GM19324 (cell line): ENCODE data around the gene L3MBTL1.
"Not testable (repeated sequence)": the region's sequence is repeated elsewhere in the genome, so short reads cannot be mapped to it uniquely, and the experiment has no call there.

ENCODE experiments used
- ATAC-seq: cut with Tn5 transposase; IDR thresholded peaks from one replicate; pipeline ENCODE4 v1.9.1; 2021; ENCODE audit warnings: mild to moderate bottlenecking, moderate library complexity; ENCODE audit not compliant: unreplicated experiment, low FRiP score

The L3MBTL1 gene

GRCh38 chr20:43502021-43502420, 5.5 kb upstream of the L3MBTL1 start:
- ATAC-seq, result not testable (repeated sequence)

- ATAC-seq, result no peak
Measured at GRCh38 chr20:43506238-43506637, 1.3 kb upstream of the L3MBTL1 start.

GRCh38 chr20:43508106-43508505, 609 bp downstream of the L3MBTL1 start:
- no peak for ATAC-seq

GRCh38 chr20:43508604-43509040, 1.1 kb downstream of the L3MBTL1 start:
- ATAC-seq, result no peak

GRCh38 chr20:43511879-43512278, 4.4 kb downstream of the L3MBTL1 start:
- no peak for ATAC-seq

- no peak for ATAC-seq
Measured at GRCh38 chr20:43513372-43513930, 6.0 kb downstream of the L3MBTL1 start.

GRCh38 chr20:43513931-43514647, 6.6 kb downstream of the L3MBTL1 start:
- peak; percentile 83 for ATAC-seq

- ATAC-seq, result no peak
Measured at GRCh38 chr20:43514648-43514999, 7.1 kb downstream of the L3MBTL1 start.

- ATAC-seq, result no peak
Measured at GRCh38 chr20:43515628-43516027, 8.1 kb downstream of the L3MBTL1 start.

- ATAC-seq, result no peak
Measured at GRCh38 chr20:43516251-43516824, 8.8 kb downstream of the L3MBTL1 start.

GRCh38 chr20:43520074-43520630, 12.7 kb downstream of the L3MBTL1 start:
- no peak for ATAC-seq

- ATAC-seq, result no peak
Measured at GRCh38 chr20:43525021-43525420, 17.5 kb downstream of the L3MBTL1 start.

GRCh38 chr20:43528258-43528875, 20.9 kb downstream of the L3MBTL1 start:
- ATAC-seq, result no peak

GRCh38 chr20:43529051-43529450, 21.6 kb downstream of the L3MBTL1 start:
- no peak for ATAC-seq

- no peak for ATAC-seq
Measured at GRCh38 chr20:43529457-43530153, 22.1 kb downstream of the L3MBTL1 start.

GRCh38 chr20:43530321-43531090, 23.0 kb downstream of the L3MBTL1 start:
- no peak for ATAC-seq

GRCh38 chr20:43531091-43531443, 23.6 kb downstream of the L3MBTL1 start:
- no peak for ATAC-seq

GRCh38 chr20:43532416-43533055, 25.0 kb downstream of the L3MBTL1 start:
- ATAC-seq, result no peak

- ATAC-seq, result no peak
Measured at GRCh38 chr20:43533060-43533459, 25.6 kb downstream of the L3MBTL1 start.

- no peak for ATAC-seq
Measured at GRCh38 chr20:43534016-43534415, 26.5 kb downstream of the L3MBTL1 start.
